ENCODE data around the gene FOLR1.

- TF ChIP-seq EGR1 (IDR thresholded peaks at IDR 0.05; ENCODE audit: borderline replicate concordance in 1 of 2, low read depth in 2 of 2, low read length in 2 of 2) (no peak), POLR2AphosphoS5 (IDR thresholded peaks at IDR 0.05; ENCODE audit: low read length) (peak; percentile 35; the same call in 1 of the 2 replicates), STAT1 (conservative IDR thresholded peaks at IDR 0.05) (no peak), ATF2 (IDR thresholded peaks at IDR 0.05; ENCODE audit: low read length) (no peak), CTCF (IDR thresholded peaks at IDR 0.05 in 2 of 3, conservative IDR thresholded peaks at IDR 0.05 in 1 of 3; ENCODE audit: control insufficient read depth in 2 of 3, extremely low read depth in 1 of 3, insufficient read depth in 1 of 3, low read depth in 3 of 3, low read length in 3 of 3) (no peak), REST (IDR thresholded peaks at IDR 0.05; ENCODE audit: low read depth, low read length) (no peak), CREM (IDR thresholded peaks at IDR 0.05; ENCODE audit: low read depth) (no peak), ZBTB33 (IDR thresholded peaks at IDR 0.05) (no peak), ATF3 (IDR thresholded peaks at IDR 0.05; ENCODE audit: borderline replicate concordance, extremely low read depth, low read depth, low read length) (no peak), CBX5 (IDR thresholded peaks at IDR 0.05; ENCODE audit: low read depth) (no peak), MLLT1 (IDR thresholded peaks at IDR 0.05) (peak; percentile 52), MAX (IDR thresholded peaks at IDR 0.05; ENCODE audit: low read depth, low read length) (no peak), ATF7 (IDR thresholded peaks at IDR 0.05; ENCODE audit: low read depth) (no peak), ESRRA (IDR thresholded peaks at IDR 0.05; ENCODE audit: low read length) (no peak)
Observed at GRCh38 chr11:72223615-72224563, 31.9 kb downstream of the FOLR1 start.
